Gastrocnemius medialis (tissue), 4 donors: ENCODE data around the gene GJB5. TPM values are rescaled to one million over a fixed set of nuclear protein-coding genes. Genes with fewer than 3 reads are reported as not detected.

Source experiments
- ATAC-seq, 2 donors: fragments of 150-250 bp; one replicate each; pipeline ENCODE4 v1.9.1; 2016
- DNase-seq, 2 donors: peaks; one replicate each; pipeline ENCODE4 v3.0.0-alpha.2; 2019
- H3K27ac ChIP-seq, 4 donors: fragments of 200-600 bp; sonication (generic); 1 replicate in 1 of 4; 2 replicates in 3 of 4; pipeline ENCODE4 v1.5.1; 2016 to 2018; ENCODE audit warnings: mild to moderate bottlenecking in 2 of 4, moderate library complexity in 1 of 4
- H3K27me3 ChIP-seq, 3 donors: fragments of 200-600 bp; sonication (generic) in 2 of 3; 1 replicate in 1 of 3; 2 replicates in 2 of 3; pipeline versions ENCODE4 v1.5.1 to v1.6.0; 2016 to 2019; ENCODE audit warnings: mild to moderate bottlenecking in 1 of 3, moderate library complexity in 1 of 3
- H3K36me3 ChIP-seq, 2 donors: fragments of 200-600 bp; sonication (generic) in 1 of 2; one replicate each; pipeline ENCODE4 v1.5.1; 2017 to 2018
- H3K4me1 ChIP-seq, 2 donors: fragments of 200-600 bp; sonication (generic) in 1 of 2; one replicate each; pipeline ENCODE4 v1.5.1; 2016 to 2017; ENCODE audit warnings: mild to moderate bottlenecking in 2 of 2
- H3K4me3 ChIP-seq, 4 donors: fragments of 200-600 bp; sonication (generic) in 3 of 4; 1 replicate in 1 of 4; 2 replicates in 3 of 4; pipeline ENCODE4 v1.5.1; 2016 to 2019; ENCODE audit warnings: mild to moderate bottlenecking in 2 of 4
- H3K9me3 ChIP-seq, 3 donors: fragments of 200-600 bp; sonication (generic) in 2 of 3; 1 replicate in 1 of 3; 2 replicates in 2 of 3; pipeline ENCODE4 v1.5.1; 2016 to 2019
- POLR2A ChIP-seq, 2 donors: fragments of 450-650 bp; IDR thresholded peaks; one replicate each; pipeline ENCODE4 v1.6.1; 2017; ENCODE audit warnings: antibody characterized with exemption in 2 of 2, mild to moderate bottlenecking in 2 of 2, moderate library complexity in 2 of 2
- in situ Hi-C, 4 donors: fragments of 200-750 bp; cut with MboI; loops; one replicate each; pipeline versions ENCODE4 v1.15.0 to v1.8.0; 2017; ENCODE audit warnings: low sequenced_read_pairs in 4 of 4
- intact Hi-C: fragments of 100-400 bp; cut with DNase I; formaldehyde crosslinking; loops from one replicate; pipeline ENCODE4 v1.15.1; 2023; ENCODE audit warnings: low total_unique reads
- total RNA-seq, 4 donors: library from RNA; depleted of rRNA; stranded (reverse); fragments of >200 nt; gene quantifications; one replicate each; pipeline versions ENCODE4 v1.1.0 to v1.2.3, GENCODE V29; 2016
- TF ChIP-seq, protein P1 (sequence below), 5 experiments: fragments of 450-650 bp in 3 of 5; fragments of 200-600 bp in 2 of 5; sonication (generic) in 2 of 5; IDR thresholded peaks in 4 of 5; conservative IDR thresholded peaks in 1 of 5; 1 replicate in 4 of 5; 2 replicates in 1 of 5; pipeline ENCODE4 v1.5.1; 2016 to 2019; ENCODE audit warnings: antibody characterized with exemption in 5 of 5, mild to moderate bottlenecking in 3 of 5, moderate library complexity in 3 of 5

The GJB5 gene
- total RNA-seq, 4 donors from 2014 or later: not detected

- H3K9me3 ChIP-seq: no peaks in the 10 kb centered on the region
- H3K4me3 ChIP-seq: no peak overlapping the region
- no peak overlapping the region for H3K27ac ChIP-seq
- H3K36me3 ChIP-seq: no peaks in the 10 kb centered on the region
- intact Hi-C loops: loop anchor here (2.0 to 5.0 kb wide), 2 partner anchors 67 to 81 kb away; no protein-coding TSS in a partner anchor
- DNase-seq (no peak), ATAC-seq (no peak)
- no peak for TF ChIP-seq POLR2A (IDR thresholded peaks at IDR 0.05)
- TF ChIP-seq, protein P1, sequence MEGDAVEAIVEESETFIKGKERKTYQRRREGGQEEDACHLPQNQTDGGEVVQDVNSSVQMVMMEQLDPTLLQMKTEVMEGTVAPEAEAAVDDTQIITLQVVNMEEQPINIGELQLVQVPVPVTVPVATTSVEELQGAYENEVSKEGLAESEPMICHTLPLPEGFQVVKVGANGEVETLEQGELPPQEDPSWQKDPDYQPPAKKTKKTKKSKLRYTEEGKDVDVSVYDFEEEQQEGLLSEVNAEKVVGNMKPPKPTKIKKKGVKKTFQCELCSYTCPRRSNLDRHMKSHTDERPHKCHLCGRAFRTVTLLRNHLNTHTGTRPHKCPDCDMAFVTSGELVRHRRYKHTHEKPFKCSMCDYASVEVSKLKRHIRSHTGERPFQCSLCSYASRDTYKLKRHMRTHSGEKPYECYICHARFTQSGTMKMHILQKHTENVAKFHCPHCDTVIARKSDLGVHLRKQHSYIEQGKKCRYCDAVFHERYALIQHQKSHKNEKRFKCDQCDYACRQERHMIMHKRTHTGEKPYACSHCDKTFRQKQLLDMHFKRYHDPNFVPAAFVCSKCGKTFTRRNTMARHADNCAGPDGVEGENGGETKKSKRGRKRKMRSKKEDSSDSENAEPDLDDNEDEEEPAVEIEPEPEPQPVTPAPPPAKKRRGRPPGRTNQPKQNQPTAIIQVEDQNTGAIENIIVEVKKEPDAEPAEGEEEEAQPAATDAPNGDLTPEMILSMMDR (IDR thresholded peaks at IDR 0.05 in 4 of 5, conservative IDR thresholded peaks at IDR 0.05 in 1 of 5): no peak
- peaks cover 17 to 25% (median 21%) of the 10 kb centered on the region in 3 donors for H3K27me3 ChIP-seq
- in situ Hi-C loops: loop anchor here in 1 of 4 donors (5.0 kb wide), 1 partner anchor 66 kb away; no protein-coding TSS in a partner anchor
- peaks cover 3 to 4% of the 10 kb centered on the region in 2 donors for H3K4me1 ChIP-seq
Measured at GRCh38 chr1:34785875-34786470, 31.1 kb downstream of the GJB5 start.

DNA sequence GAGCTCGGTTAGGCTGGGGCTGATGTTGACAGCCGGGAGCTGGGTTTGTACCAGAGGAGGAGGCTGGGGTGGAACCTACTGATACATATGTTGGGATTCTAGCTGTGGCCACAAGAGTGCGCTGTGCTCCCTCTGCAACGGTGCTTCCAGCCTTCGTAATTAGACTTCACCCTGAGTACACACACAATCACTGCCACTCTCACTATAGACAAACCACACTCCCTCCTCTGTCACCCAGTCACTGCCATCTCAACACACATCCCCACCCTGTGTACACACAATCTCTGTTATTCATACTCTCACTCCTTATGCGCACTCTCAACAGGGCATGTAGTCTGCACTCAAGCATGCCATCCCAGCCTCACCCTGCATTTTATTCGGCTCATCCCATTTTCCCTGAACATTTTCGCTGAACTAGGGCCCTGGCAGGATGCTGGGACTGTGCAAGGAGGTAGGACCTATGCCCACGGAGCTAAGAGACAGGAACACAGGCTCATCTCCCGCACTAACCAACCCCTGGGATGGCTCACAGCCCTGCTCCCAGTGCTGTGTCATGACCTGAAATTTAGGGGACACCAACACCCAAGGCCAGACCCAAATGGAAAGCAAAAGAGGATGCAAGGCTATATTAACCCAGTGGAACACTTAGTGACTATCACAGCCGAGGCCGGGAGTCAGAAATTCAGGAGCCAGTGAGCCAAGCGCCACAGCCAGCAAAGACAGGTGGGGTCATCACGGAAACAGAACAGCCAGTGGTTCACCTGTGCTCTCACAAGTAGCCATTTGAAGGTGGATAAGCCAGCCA, 31.9 kb downstream of the GJB5 start:
- peaks cover under 1 to 3% of the 10 kb centered on the region in 2 donors for H3K4me1 ChIP-seq
- no peak for TF ChIP-seq POLR2A (IDR thresholded peaks at IDR 0.05)
- TF ChIP-seq, protein P1 (IDR thresholded peaks at IDR 0.05 in 4 of 5, conservative IDR thresholded peaks at IDR 0.05 in 1 of 5): peak; percentile 36 to 81 (median 69)
- no peak overlapping the region for H3K27ac ChIP-seq
- no peaks in the 10 kb centered on the region for H3K36me3 ChIP-seq
- ATAC-seq (peak; percentile 65 to 70), DNase-seq (peak in 1 of 2 donors; percentile 39)
- H3K4me3 ChIP-seq: no peak overlapping the region
- intact Hi-C loops: loop anchor here (2.0 to 5.0 kb wide), 2 partner anchors 66 to 81 kb away; no protein-coding TSS in a partner anchor
- H3K9me3 ChIP-seq: no peaks in the 10 kb centered on the region
- in situ Hi-C loops: loop anchor here in 1 of 4 donors (5.0 kb wide), 1 partner anchor 66 kb away; no protein-coding TSS in a partner anchor
- H3K27me3 ChIP-seq: peaks cover 11 to 17% (median 14%) of the 10 kb centered on the region in 3 donors

DNA sequence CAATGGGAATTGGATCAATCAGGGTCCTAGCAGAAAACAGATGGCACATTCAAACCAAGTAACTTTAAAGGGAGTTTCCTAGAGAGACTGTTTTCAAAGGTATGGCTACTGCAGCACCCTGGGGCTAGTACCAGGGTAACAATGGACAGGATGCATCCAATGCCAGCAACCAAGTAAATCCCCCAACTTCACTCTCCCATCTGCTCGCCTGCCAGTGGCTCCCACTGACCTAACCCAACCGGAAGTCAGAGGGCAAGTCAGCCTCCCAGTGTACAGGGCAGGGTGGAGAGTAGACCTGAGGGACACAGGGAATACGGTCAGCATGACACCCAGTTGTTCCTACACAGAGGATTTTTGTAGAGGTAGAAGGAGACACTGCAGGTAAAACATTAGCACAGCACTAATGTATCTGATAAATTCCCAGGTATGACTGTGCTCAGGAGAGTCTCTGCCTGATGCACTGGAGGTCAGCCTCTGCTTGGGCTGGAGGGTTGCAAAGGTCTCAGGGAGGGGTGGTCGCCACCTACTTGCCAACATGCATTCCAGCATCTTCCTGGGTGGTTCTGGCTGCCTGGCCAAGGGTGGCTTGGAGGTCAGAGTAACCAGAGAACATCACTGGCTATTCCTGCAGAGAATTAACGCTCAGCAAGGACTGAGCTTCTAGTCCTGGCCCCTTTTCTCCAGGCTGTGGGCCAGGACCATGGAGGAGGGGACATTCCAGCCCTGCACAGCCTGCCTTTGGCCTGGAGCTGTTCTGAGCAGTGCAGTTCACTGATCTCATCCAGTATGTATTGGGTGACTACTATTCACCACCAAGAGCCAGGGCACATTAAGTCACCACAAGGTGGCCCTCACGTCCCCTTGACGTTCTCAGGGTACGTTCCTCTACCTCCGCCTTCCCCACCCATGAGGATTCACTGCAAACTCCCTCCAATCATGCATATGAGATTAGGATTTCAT, 32.9 kb downstream of the GJB5 start:
- Histone ChIP-seq H3K4me1 (peaks cover 3 to 5% of the 10 kb centered on the region in 2 donors), H3K27ac (peak overlapping the region in 2 of 4 donors; percentile 21 to 52), H3K27me3 (peaks cover 1 to 7% (median 6%) of the 10 kb centered on the region in 3 donors), H3K36me3 (no peaks in the 10 kb centered on the region), H3K4me3 (no peak overlapping the region), H3K9me3 (no peaks in the 10 kb centered on the region)
- DNase-seq (no peak), ATAC-seq (no peak)
- TF ChIP-seq POLR2A (IDR thresholded peaks at IDR 0.05): no peak
- TF ChIP-seq, protein P1 (IDR thresholded peaks at IDR 0.05 in 4 of 5, conservative IDR thresholded peaks at IDR 0.05 in 1 of 5): peak in 4 of 5 experiments; percentile 14 to 24 (median 20)
- in situ Hi-C loops (loop anchor here in 1 of 4 donors (5.0 kb wide), 1 partner anchor 65 kb away; no protein-coding TSS in a partner anchor), intact Hi-C loops (loop anchor here (2.0 to 5.0 kb wide), 2 partner anchors 65 to 80 kb away; no protein-coding TSS in a partner anchor)

GRCh38 chr1:34790985-34791384, 36.1 kb downstream of the GJB5 start:
- H3K36me3 ChIP-seq: peaks cover 0 to 10% of the 10 kb centered on the region in 2 donors
- H3K27ac ChIP-seq: peak overlapping the region in 3 of 4 donors; percentile 57 to 64 (median 62)
- no peak for TF ChIP-seq POLR2A (IDR thresholded peaks at IDR 0.05)
- TF ChIP-seq, protein P1 (IDR thresholded peaks at IDR 0.05 in 4 of 5, conservative IDR thresholded peaks at IDR 0.05 in 1 of 5): no peak
- peaks cover 6 to 11% of the 10 kb centered on the region in 2 donors for H3K4me1 ChIP-seq
- DNase-seq (peak; percentile 16 to 31), ATAC-seq (peak; percentile 34 to 51)
- in situ Hi-C loops: no loop called here
- no peaks in the 10 kb centered on the region for H3K9me3 ChIP-seq
- H3K4me3 ChIP-seq: no peak overlapping the region
- intact Hi-C loops: loop anchor here (5.0 kb wide), 1 partner anchor 46 kb away; no protein-coding TSS in a partner anchor
- H3K27me3 ChIP-seq: peaks cover 0 to 7% (median 2%) of the 10 kb centered on the region in 3 donors
